GM19467 (cell line): Measurements from ENCODE around the gene CAVIN2.

Experiments used
- ATAC-seq: cut with Tn5 transposase; IDR thresholded peaks from one replicate; pipeline ENCODE4 v1.9.1; 2021; ENCODE audit warnings: mild to moderate bottlenecking, moderate library complexity; ENCODE audit not compliant: unreplicated experiment

The CAVIN2 gene

GRCh38 chr2:191846515-191847476 is at the start of gene CAVIN2:
TSS of gene CAVIN2 (minus strand) at chr2:191847088. CDS start at chr2:191846925, 163 bp downstream.
- ATAC-seq: no peak

GRCh38 chr2:191895743-191896142 is 48.9 kb upstream of the CAVIN2 start:
- ATAC-seq: no peak

- no peak for ATAC-seq
These were observed 48.3 kb upstream of the CAVIN2 start for GRCh38 chr2:191895195-191895594.

GRCh38 chr2:191894681-191895147 is 47.8 kb upstream of the CAVIN2 start:
- peak; percentile 52 for ATAC-seq

GRCh38 chr2:191892391-191892790 is 45.5 kb upstream of the CAVIN2 start:
- ATAC-seq: no peak

GRCh38 chr2:191891656-191892055 is 44.8 kb upstream of the CAVIN2 start:
- no peak for ATAC-seq

GRCh38 chr2:191889931-191890330 is 43.0 kb upstream of the CAVIN2 start:
- no peak for ATAC-seq

- ATAC-seq: no peak
These were observed 41.7 kb upstream of the CAVIN2 start for GRCh38 chr2:191888400-191889166.

- no peak for ATAC-seq
These were observed 38.8 kb upstream of the CAVIN2 start for GRCh38 chr2:191885650-191886049.

- ATAC-seq: no peak
These were observed 38.2 kb upstream of the CAVIN2 start for GRCh38 chr2:191885098-191885497.

GRCh38 chr2:191881982-191882816 is 35.3 kb upstream of the CAVIN2 start:
- no peak for ATAC-seq

- ATAC-seq: no peak
These were observed 31.8 kb upstream of the CAVIN2 start for GRCh38 chr2:191878548-191879279.

GRCh38 chr2:191877875-191878274 is 31.0 kb upstream of the CAVIN2 start:
- ATAC-seq: no peak

- no peak for ATAC-seq
These were observed 29.0 kb upstream of the CAVIN2 start for GRCh38 chr2:191875859-191876258.

- ATAC-seq: no peak
These were observed 23.9 kb upstream of the CAVIN2 start for GRCh38 chr2:191870744-191871143.

GRCh38 chr2:191869781-191870180 is 22.9 kb upstream of the CAVIN2 start:
- ATAC-seq: no peak

- ATAC-seq: no peak
These were observed 22.3 kb upstream of the CAVIN2 start for GRCh38 chr2:191869178-191869577.

GRCh38 chr2:191867507-191867847 is 20.6 kb upstream of the CAVIN2 start:
- no peak for ATAC-seq

GRCh38 chr2:191866675-191867506 is 20.0 kb upstream of the CAVIN2 start:
- ATAC-seq: no peak
